CD14-positive monocyte (primary cell): ENCODE measurements around the gene TSPAN8. TPM values are rescaled to one million over a fixed set of nuclear protein-coding genes. Genes with fewer than 3 reads are reported as not detected.

Experiments
- DNase-seq, 3 donors: peaks; one replicate each; pipeline ENCODE4 v3.0.0-alpha.2; 2011 to 2022
- H2AFZ ChIP-seq: 2 replicates; pipeline ENCODE4 v1.6.0; 2012; ENCODE audit warnings: mild to moderate bottlenecking, low read depth, low read length, inconsistent platforms; ENCODE audit not compliant: insufficient read depth, poor library complexity, severe bottlenecking
- H3K27ac ChIP-seq, 2 donors: 1 replicate in 1 of 2; 2 replicates in 1 of 2; pipeline ENCODE4 v1.5.1; 2012 to 2013; ENCODE audit warnings: low read length in 2 of 2, control low read depth in 1 of 2, inconsistent platforms in 1 of 2, low read depth in 1 of 2, mild to moderate bottlenecking in 1 of 2
- H3K27me3 ChIP-seq, 2 donors: one replicate each; pipeline versions ENCODE4 v1.6.0 to v1.6.1; 2011 to 2013; ENCODE audit warnings: low read length in 2 of 2; ENCODE audit not compliant: control insufficient read depth in 2 of 2, insufficient read depth in 2 of 2
- H3K36me3 ChIP-seq, 2 donors: replicated peaks in 1 of 2; 1 replicate in 1 of 2; 2 replicates in 1 of 2; pipeline versions ENCODE4 v1.5.1 to v1.6.1; 2012 to 2013; ENCODE audit warnings: low read length in 2 of 2, control low read depth in 1 of 2, inconsistent platforms in 1 of 2, mild to moderate bottlenecking in 1 of 2; ENCODE audit not compliant: insufficient read depth in 2 of 2, control insufficient read depth in 1 of 2
- H3K4me1 ChIP-seq, 2 donors: 1 replicate in 1 of 2; 2 replicates in 1 of 2; pipeline versions ENCODE4 v1.5.1 to v1.6.1; 2012 to 2013; ENCODE audit warnings: low read length in 2 of 2, control low read depth in 1 of 2, inconsistent platforms in 1 of 2, mild to moderate bottlenecking in 1 of 2, moderate library complexity in 1 of 2; ENCODE audit not compliant: insufficient read depth in 2 of 2, control insufficient read depth in 1 of 2
- H3K4me2 ChIP-seq: replicated peaks from 2 replicates; pipeline ENCODE3; 2012; ENCODE audit warnings: low read length, moderate library complexity, mild to moderate bottlenecking; ENCODE audit not compliant: poor library complexity, severe bottlenecking; ENCODE audit errors: extremely low read depth
- H3K4me3 ChIP-seq, 3 experiments: fragments of 200-600 bp in 1 of 3; sonication (generic) in 1 of 3; replicated peaks in 1 of 3; 1 replicate in 2 of 3; 2 replicates in 1 of 3; pipeline ENCODE4 v1.5.1; 2011 to 2013; ENCODE audit warnings: low read length in 3 of 3, mild to moderate bottlenecking in 3 of 3, control low read depth in 2 of 3, low read depth in 2 of 3, inconsistent platforms in 1 of 3, moderate library complexity in 1 of 3
- H3K79me2 ChIP-seq: 2 replicates; pipeline ENCODE4 v1.6.0; 2012; ENCODE audit warnings: mild to moderate bottlenecking, control low read depth, inconsistent platforms, low read length, moderate library complexity; ENCODE audit not compliant: insufficient read depth
- H3K9ac ChIP-seq: 2 replicates; pipeline ENCODE4 v1.6.0; 2017; ENCODE audit warnings: low read length, mild to moderate bottlenecking; ENCODE audit not compliant: insufficient read depth, poor library complexity, severe bottlenecking
- H3K9me3 ChIP-seq, 2 donors: replicated peaks in 1 of 2; 1 replicate in 1 of 2; 2 replicates in 1 of 2; pipeline versions ENCODE4 v1.5.1 to v1.6.1; 2012 to 2013; ENCODE audit warnings: low read length in 2 of 2, control low read depth in 1 of 2; ENCODE audit not compliant: control insufficient read depth in 1 of 2, insufficient read depth in 1 of 2
- H4K20me1 ChIP-seq: 2 replicates; pipeline ENCODE4 v1.6.0; 2012; ENCODE audit warnings: mild to moderate bottlenecking, low read length, control low read depth, moderate library complexity; ENCODE audit not compliant: insufficient read depth
- H3K27ac Mint-ChIP-seq, 7 donors: one replicate each; pipeline ENCODE4 v1.8.0; 2020; ENCODE audit warnings: mild to moderate bottlenecking in 7 of 7, mixed read lengths in 7 of 7, moderate library complexity in 6 of 7, inconsistent platforms in 2 of 7
- H3K27me3 Mint-ChIP-seq, 3 donors: one replicate each; pipeline ENCODE4 v1.8.0; 2021 to 2022; ENCODE audit warnings: low read depth in 3 of 3, mild to moderate bottlenecking in 3 of 3, mixed read lengths in 3 of 3, moderate library complexity in 3 of 3, inconsistent platforms in 1 of 3
- H3K36me3 Mint-ChIP-seq, 2 donors: one replicate each; pipeline ENCODE4 v1.8.0; 2020; ENCODE audit warnings: mixed read lengths in 2 of 2, inconsistent platforms in 1 of 2, mild to moderate bottlenecking in 1 of 2
- H3K4me1 Mint-ChIP-seq: one replicate; pipeline ENCODE4 v1.8.0; 2020; ENCODE audit warnings: mild to moderate bottlenecking, mixed read lengths
- H3K4me3 Mint-ChIP-seq, 2 donors: one replicate each; pipeline ENCODE4 v1.8.0; 2020; ENCODE audit warnings: mild to moderate bottlenecking in 2 of 2, mixed read lengths in 2 of 2, moderate library complexity in 1 of 2
- H3K9me3 Mint-ChIP-seq, 7 donors: one replicate each; pipeline ENCODE4 v1.8.0; 2020 to 2022; ENCODE audit warnings: mixed read lengths in 7 of 7, mild to moderate bottlenecking in 6 of 7, moderate library complexity in 6 of 7, inconsistent platforms in 2 of 7
- WGBS: methylation state at CpG from one replicate; pipeline ENCODE4 v1.1.5; 2013; ENCODE audit warnings: missing lambda C conversion rate; ENCODE audit not compliant: insufficient coverage; 5-methylcytosine and 5-hydroxymethylcytosine counted together
- intact Hi-C, 2 donors: fragments of 100-400 bp; cut with micrococcal nuclease; formaldehyde crosslinking; loops; one replicate each; pipeline versions ENCODE4 v1.15.0 to v1.15.1; 2023
- polyA plus RNA-seq, 3 donors: library from polyadenylated mRNA; depleted of rRNA in 1 of 3; unstranded in 2 of 3; stranded (reverse) in 1 of 3; fragments of 300-500 nt in 2 of 3; fragments of >200 nt in 1 of 3; fragmentation: Illumina TruSeq in 2 of 3; gene quantifications; 1 replicate in 2 of 3; 2 replicates in 1 of 3; pipeline ENCODE4 v1.2.3, GENCODE V29; 2012 to 2021
- TF ChIP-seq, protein P1 (sequence below): fragments of 200-600 bp; IDR thresholded peaks from one replicate; pipeline ENCODE4 v1.8.0; 2022; ENCODE audit warnings: antibody characterized with exemption, mild to moderate bottlenecking

TSPAN8 gene
- polyA plus RNA-seq, 3 donors, result not detected

DNA sequence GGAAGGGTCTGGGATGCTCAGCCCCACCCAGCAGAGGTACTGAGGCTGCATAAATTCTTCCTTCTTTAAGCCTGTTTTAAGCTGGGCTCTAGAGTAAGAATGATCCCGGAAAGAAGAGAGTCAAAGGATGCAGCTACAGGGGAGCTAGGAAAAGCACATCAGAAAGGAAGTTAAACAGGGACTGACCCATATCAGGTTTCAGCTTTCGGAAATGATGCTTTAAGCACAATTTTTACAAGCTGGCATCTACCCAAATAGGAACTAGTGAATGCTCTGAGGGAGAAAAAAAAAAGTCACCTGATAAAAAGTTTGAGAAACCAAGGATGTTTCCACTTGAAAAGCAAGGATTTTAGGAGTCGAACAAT is 22.0 kb downstream of the TSPAN8 start:
- Histone ChIP-seq H3K36me3 (no peaks in the 10 kb centered on the region), H3K4me2 (no peak overlapping the region), H3K27ac (no peak overlapping the region), H3K27me3 (no peaks in the 10 kb centered on the region), H3K9me3 (no peaks in the 10 kb centered on the region), H3K4me3 (no peak overlapping the region), H2AFZ (no peak overlapping the region), H4K20me1 (no peaks in the 10 kb centered on the region), H3K4me1 (no peaks in the 10 kb centered on the region), H3K79me2 (no peaks in the 10 kb centered on the region), H3K9ac (no peak overlapping the region)
- intact Hi-C loops, result no loop called here
- Mint-ChIP-seq H3K4me3 (no peak overlapping the region), H3K9me3 (peaks cover 0 to 3% (median 2%) of the 10 kb centered on the region in 7 donors), H3K27me3 (peaks cover 0 to 4% (median 3%) of the 10 kb centered on the region in 3 donors), H3K36me3 (no peaks in the 10 kb centered on the region), H3K4me1 (no peaks in the 10 kb centered on the region), H3K27ac (no peak overlapping the region)
- DNase-seq, result no peak
- TF ChIP-seq, protein P1, sequence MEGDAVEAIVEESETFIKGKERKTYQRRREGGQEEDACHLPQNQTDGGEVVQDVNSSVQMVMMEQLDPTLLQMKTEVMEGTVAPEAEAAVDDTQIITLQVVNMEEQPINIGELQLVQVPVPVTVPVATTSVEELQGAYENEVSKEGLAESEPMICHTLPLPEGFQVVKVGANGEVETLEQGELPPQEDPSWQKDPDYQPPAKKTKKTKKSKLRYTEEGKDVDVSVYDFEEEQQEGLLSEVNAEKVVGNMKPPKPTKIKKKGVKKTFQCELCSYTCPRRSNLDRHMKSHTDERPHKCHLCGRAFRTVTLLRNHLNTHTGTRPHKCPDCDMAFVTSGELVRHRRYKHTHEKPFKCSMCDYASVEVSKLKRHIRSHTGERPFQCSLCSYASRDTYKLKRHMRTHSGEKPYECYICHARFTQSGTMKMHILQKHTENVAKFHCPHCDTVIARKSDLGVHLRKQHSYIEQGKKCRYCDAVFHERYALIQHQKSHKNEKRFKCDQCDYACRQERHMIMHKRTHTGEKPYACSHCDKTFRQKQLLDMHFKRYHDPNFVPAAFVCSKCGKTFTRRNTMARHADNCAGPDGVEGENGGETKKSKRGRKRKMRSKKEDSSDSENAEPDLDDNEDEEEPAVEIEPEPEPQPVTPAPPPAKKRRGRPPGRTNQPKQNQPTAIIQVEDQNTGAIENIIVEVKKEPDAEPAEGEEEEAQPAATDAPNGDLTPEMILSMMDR, result no peak
- 75% methylated on average over 1 of the region's 3 CpGs for WGBS

DNA sequence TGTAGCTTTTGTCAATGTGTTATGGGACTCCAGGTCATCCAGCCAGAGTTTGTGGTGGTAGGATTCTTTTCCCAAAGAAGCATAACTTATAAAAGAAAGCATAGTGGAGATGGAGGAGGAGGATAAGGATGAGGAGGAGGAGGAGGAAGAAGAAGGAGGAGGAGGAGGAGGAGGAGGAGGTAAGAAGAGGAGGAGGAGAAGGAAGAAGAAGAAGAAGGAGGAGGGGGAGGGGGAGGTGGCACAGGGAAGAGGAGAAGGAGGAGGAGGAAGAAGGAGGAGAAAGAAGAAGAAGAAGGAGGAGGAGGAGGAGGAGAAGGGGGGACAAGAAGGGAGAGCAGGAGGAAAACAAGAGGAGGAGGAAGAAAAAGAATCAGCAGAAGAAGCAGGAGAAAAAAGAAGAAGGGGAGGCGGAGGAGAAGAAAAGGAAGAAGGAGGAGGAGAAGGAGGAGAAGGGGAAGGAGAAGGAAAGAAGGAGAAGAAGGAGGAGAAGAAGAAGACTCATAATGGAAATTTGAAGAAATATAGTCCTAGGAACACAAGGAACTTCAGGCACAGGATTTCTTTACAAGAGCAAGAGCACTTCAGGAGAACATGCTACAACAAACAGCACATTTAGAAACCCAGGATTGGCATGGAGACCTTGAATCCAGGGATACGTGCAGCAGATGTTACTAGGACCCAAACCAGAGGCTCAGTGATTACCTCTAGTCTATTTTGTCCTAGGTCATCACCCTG is 22.6 kb downstream of the TSPAN8 start:
- WGBS, result 60% methylated on average over 2 of the region's 2 CpGs
- no peaks in the 10 kb centered on the region for H3K9me3 ChIP-seq
- no peak overlapping the region for H3K27ac ChIP-seq
- intact Hi-C loops, result no loop called here
- no peaks in the 10 kb centered on the region for H3K79me2 ChIP-seq
- H3K27me3 ChIP-seq, result no peaks in the 10 kb centered on the region
- no peaks in the 10 kb centered on the region for H3K4me1 ChIP-seq
- no peaks in the 10 kb centered on the region for H3K36me3 Mint-ChIP-seq
- H3K36me3 ChIP-seq, result no peaks in the 10 kb centered on the region
- H3K4me2 ChIP-seq, result no peak overlapping the region
- H3K27me3 Mint-ChIP-seq, result peaks cover 0 to 4% (median 3%) of the 10 kb centered on the region in 3 donors
- TF ChIP-seq, protein P1, result no peak
- no peak overlapping the region for H3K4me3 ChIP-seq
- H3K9me3 Mint-ChIP-seq, result peaks cover 0 to 3% (median 2%) of the 10 kb centered on the region in 7 donors
- no peaks in the 10 kb centered on the region for H3K4me1 Mint-ChIP-seq
- no peak for DNase-seq
- no peak overlapping the region for H3K27ac Mint-ChIP-seq
- H4K20me1 ChIP-seq, result no peaks in the 10 kb centered on the region
- no peak overlapping the region for H3K4me3 Mint-ChIP-seq
- H2AFZ ChIP-seq, result no peak overlapping the region
- H3K9ac ChIP-seq, result no peak overlapping the region
